Mesenchymal stem cell (in vitro differentiated cells and primary cell): ENCODE results near the gene RTCA.
"Not testable (repeated sequence)": the region's sequence is repeated elsewhere in the genome, so short reads cannot be mapped to it uniquely, and the experiment has no call there.

Source experiments
- DNase-seq: peaks from one replicate; pipeline ENCODE4 v3.0.0-alpha.2; 2013
- H2AFZ ChIP-seq: one replicate; pipeline ENCODE4 v1.6.1; 2013; ENCODE audit warnings: low read depth, mild to moderate bottlenecking, control low read depth, inconsistent platforms, low read length, moderate library complexity
- H2AK5ac ChIP-seq: 2 replicates; pipeline ENCODE4 v1.6.1; 2013; ENCODE audit warnings: low read length, moderate library complexity, mild to moderate bottlenecking, inconsistent platforms; ENCODE audit not compliant: severe bottlenecking
- H2BK120ac ChIP-seq: one replicate; pipeline ENCODE4 v1.6.1; 2013; ENCODE audit warnings: low read depth, mild to moderate bottlenecking, inconsistent platforms, low read length, moderate library complexity
- H2BK12ac ChIP-seq, 2 experiments: one replicate each; pipeline ENCODE4 v1.6.1; 2013; ENCODE audit warnings: inconsistent platforms in 2 of 2, low read length in 2 of 2, mild to moderate bottlenecking in 2 of 2, moderate library complexity in 2 of 2, control low read depth in 1 of 2
- H2BK15ac ChIP-seq: one replicate; pipeline ENCODE4 v1.6.1; 2013; ENCODE audit warnings: mild to moderate bottlenecking, low read depth, inconsistent platforms; ENCODE audit not compliant: poor library complexity, severe bottlenecking
- H2BK5ac ChIP-seq: 2 replicates; pipeline ENCODE4 v1.6.1; 2013; ENCODE audit warnings: low read depth, mild to moderate bottlenecking, low read length, control low read depth, inconsistent platforms; ENCODE audit not compliant: poor library complexity, severe bottlenecking
- H3K14ac ChIP-seq, 2 experiments: one replicate each; pipeline ENCODE4 v1.6.1; 2013; ENCODE audit warnings: inconsistent platforms in 2 of 2, low read length in 2 of 2, control low read depth in 1 of 2, mild to moderate bottlenecking in 1 of 2, moderate library complexity in 1 of 2
- H3K18ac ChIP-seq, 2 experiments: one replicate each; pipeline ENCODE4 v1.6.1; 2013; ENCODE audit warnings: inconsistent platforms in 2 of 2, low read length in 2 of 2, control low read depth in 1 of 2, low read depth in 1 of 2, mild to moderate bottlenecking in 1 of 2
- H3K23ac ChIP-seq, 2 experiments: one replicate each; pipeline ENCODE4 v1.6.1; 2013; ENCODE audit warnings: inconsistent platforms in 2 of 2, low read length in 2 of 2, mild to moderate bottlenecking in 2 of 2, moderate library complexity in 2 of 2, control low read depth in 1 of 2
- H3K27ac ChIP-seq: 2 replicates; pipeline ENCODE4 v1.5.1; 2013; ENCODE audit warnings: mild to moderate bottlenecking, moderate library complexity, low read length, control low read depth, inconsistent platforms; ENCODE audit not compliant: poor library complexity, severe bottlenecking
- H3K27me3 ChIP-seq, 2 experiments: 2 replicates each; pipeline versions ENCODE4 v1.6.1 to v1.7.0; 2013; ENCODE audit warnings: low read length in 2 of 2, mild to moderate bottlenecking in 2 of 2, moderate library complexity in 2 of 2, control low read depth in 1 of 2, inconsistent platforms in 1 of 2; ENCODE audit not compliant: control insufficient read depth in 1 of 2, insufficient read depth in 1 of 2
- H3K36me3 ChIP-seq, 2 experiments: 2 replicates each; pipeline versions ENCODE4 v1.6.1 to v1.7.0; 2013; ENCODE audit warnings: low read length in 2 of 2, control low read depth in 1 of 2, inconsistent platforms in 1 of 2, low read depth in 1 of 2, mild to moderate bottlenecking in 1 of 2; ENCODE audit not compliant: insufficient read depth in 2 of 2, control insufficient read depth in 1 of 2
- H3K4ac ChIP-seq, 2 experiments: one replicate each; pipeline ENCODE4 v1.6.1; 2013; ENCODE audit warnings: inconsistent platforms in 2 of 2, low read length in 2 of 2, mild to moderate bottlenecking in 2 of 2, moderate library complexity in 2 of 2, control low read depth in 1 of 2, low read depth in 1 of 2
- H3K4me1 ChIP-seq: 2 replicates; pipeline ENCODE4 v1.6.1; 2013; ENCODE audit warnings: low read depth, low read length, control low read depth; ENCODE audit not compliant: control insufficient read depth, insufficient read depth
- H3K4me2 ChIP-seq: 2 replicates; pipeline ENCODE4 v1.6.1; 2013; ENCODE audit warnings: low read length, mild to moderate bottlenecking, inconsistent platforms; ENCODE audit not compliant: poor library complexity, severe bottlenecking
- H3K4me3 ChIP-seq, 2 experiments: 2 replicates each; pipeline versions ENCODE4 v1.5.1 to v1.7.0; 2013; ENCODE audit warnings: low read length in 2 of 2, mild to moderate bottlenecking in 2 of 2, control low read depth in 1 of 2, low read depth in 1 of 2; ENCODE audit not compliant: insufficient read depth in 1 of 2
- H3K79me1 ChIP-seq: replicated peaks from 2 replicates; pipeline ENCODE4 v1.6.1; 2013; ENCODE audit warnings: mild to moderate bottlenecking, control low read depth, low read length, inconsistent platforms; ENCODE audit not compliant: poor library complexity, severe bottlenecking
- H3K9ac ChIP-seq: 2 replicates; pipeline ENCODE4 v1.7.0; 2013; ENCODE audit warnings: mild to moderate bottlenecking, low read length, moderate library complexity
- H3K9me3 ChIP-seq: 2 replicates; pipeline ENCODE4 v1.7.0; 2013; ENCODE audit warnings: mild to moderate bottlenecking, low read length; ENCODE audit not compliant: control insufficient read depth
- H4K8ac ChIP-seq: one replicate; pipeline ENCODE4 v1.6.1; 2013; ENCODE audit warnings: inconsistent platforms, mild to moderate bottlenecking, low read length, moderate library complexity
- H4K91ac ChIP-seq: one replicate; pipeline ENCODE4 v1.6.1; 2013; ENCODE audit warnings: mild to moderate bottlenecking, low read length, inconsistent platforms
- WGBS: methylation state at CpG from one replicate; pipeline ENCODE4 v1.1.7; 2013; ENCODE audit warnings: mixed read lengths; 5-methylcytosine and 5-hydroxymethylcytosine counted together

RTCA gene

DNA sequence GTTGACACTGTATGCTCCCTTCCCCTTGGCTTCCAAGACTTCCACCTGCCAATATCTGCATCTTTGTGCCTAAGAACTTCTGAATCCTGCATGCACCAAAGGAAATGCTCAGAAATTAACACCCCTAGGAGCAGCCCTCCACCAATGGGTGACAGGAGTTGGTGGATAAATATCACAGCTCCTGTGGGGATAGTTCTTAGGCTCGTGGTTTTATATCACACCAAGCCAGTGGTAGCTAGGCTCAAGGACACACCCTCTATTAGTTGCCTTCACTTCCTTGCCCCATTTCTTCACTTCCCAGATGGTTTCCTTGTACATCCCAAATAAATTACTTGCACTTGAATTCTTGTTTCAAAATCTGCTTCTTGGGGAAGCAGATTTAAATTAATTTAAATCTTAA is 69.4 kb downstream of the RTCA start:
- H3K4me2 ChIP-seq, result no peak overlapping the region
- H4K91ac ChIP-seq, result no peak overlapping the region
- WGBS, result 86% methylated on average over 1 of the region's 1 CpG
- no peak overlapping the region for H3K4me3 ChIP-seq
- no peak overlapping the region for H3K18ac ChIP-seq
- H3K79me1 ChIP-seq, result no peaks in the 10 kb centered on the region
- no peaks in the 10 kb centered on the region for H3K9me3 ChIP-seq
- no peak overlapping the region for H3K23ac ChIP-seq
- no peak overlapping the region for H3K14ac ChIP-seq
- H3K4me1 ChIP-seq, result no peaks in the 10 kb centered on the region
- no peak overlapping the region for H2BK5ac ChIP-seq
- DNase-seq, result no peak
- no peak overlapping the region for H2AFZ ChIP-seq
- H2BK120ac ChIP-seq, result no peak overlapping the region
- no peak overlapping the region for H2AK5ac ChIP-seq
- H3K27ac ChIP-seq, result no peak overlapping the region
- no peaks in the 10 kb centered on the region for H3K36me3 ChIP-seq
- H2BK12ac ChIP-seq, result no peak overlapping the region
- peaks cover 0 to 15% of the 10 kb centered on the region in 2 experiments for H3K27me3 ChIP-seq
- no peak overlapping the region for H3K9ac ChIP-seq
- no peak overlapping the region for H4K8ac ChIP-seq
- no peak overlapping the region for H3K4ac ChIP-seq
- H2BK15ac ChIP-seq, result no peak overlapping the region

DNA sequence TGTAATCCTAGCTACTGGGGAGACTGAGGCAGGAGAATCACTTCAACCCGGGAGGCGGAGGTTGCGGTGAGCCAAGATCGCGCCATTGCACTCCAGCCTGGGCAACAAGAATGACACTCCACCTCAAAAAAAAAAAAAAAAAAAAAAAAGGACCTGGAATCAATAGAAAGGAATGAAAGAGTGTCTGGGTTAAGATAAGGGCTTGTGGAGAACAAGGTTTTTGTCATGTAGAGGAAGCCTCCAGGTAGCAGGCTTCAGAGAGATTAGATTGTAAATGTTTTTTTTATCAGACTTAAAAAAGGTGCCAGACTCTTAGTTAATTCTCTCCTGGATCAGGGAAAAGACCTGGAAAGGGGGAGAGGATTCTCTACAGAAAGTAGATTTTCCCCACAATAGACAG is 71.9 kb downstream of the RTCA start:
- not testable (repeated sequence) for DNase-seq, H3K9me3 ChIP-seq, H3K23ac ChIP-seq, H3K4me3 ChIP-seq, H2AFZ ChIP-seq, H3K4me1 ChIP-seq, H2AK5ac ChIP-seq, H3K79me1 ChIP-seq, H3K9ac ChIP-seq, H3K36me3 ChIP-seq, H3K4me2 ChIP-seq, H4K91ac ChIP-seq, H2BK12ac ChIP-seq, H2BK15ac ChIP-seq, H4K8ac ChIP-seq, H2BK120ac ChIP-seq, H2BK5ac ChIP-seq, H3K18ac ChIP-seq, H3K14ac ChIP-seq, H3K27ac ChIP-seq, H3K4ac ChIP-seq
- H3K27me3 ChIP-seq, result peaks cover 0 to 21% of the 10 kb centered on the region in 2 experiments
- WGBS, result no CpG with 5 or more reads among the region's 5 CpGs

DNA sequence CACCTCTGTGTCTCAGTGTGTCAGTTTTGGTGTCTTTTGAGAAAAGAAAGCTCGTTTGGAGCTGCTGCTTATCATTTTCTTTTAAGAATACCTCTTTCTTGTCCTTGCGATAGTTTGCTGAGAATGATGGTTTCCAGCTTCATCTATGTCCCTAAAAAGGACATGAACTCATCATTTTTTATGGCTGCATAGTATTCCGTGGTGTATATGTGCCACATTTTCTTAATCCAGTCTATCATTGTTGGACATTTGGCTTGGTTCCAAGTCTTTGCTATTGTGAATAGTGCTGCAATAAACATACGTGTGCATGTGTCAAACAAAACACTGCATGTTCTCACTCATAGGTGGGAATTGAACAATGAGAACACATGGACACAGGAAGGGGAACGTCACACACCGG is 73.7 kb downstream of the RTCA start:
- not testable (repeated sequence) for H3K4ac ChIP-seq, H2BK120ac ChIP-seq, H2BK15ac ChIP-seq, H3K9me3 ChIP-seq, H3K4me2 ChIP-seq, H3K79me1 ChIP-seq, H2AK5ac ChIP-seq, DNase-seq, H3K9ac ChIP-seq, H4K91ac ChIP-seq, H3K27ac ChIP-seq, H3K36me3 ChIP-seq, H3K4me3 ChIP-seq, H3K14ac ChIP-seq, H2BK5ac ChIP-seq, H3K4me1 ChIP-seq, H2AFZ ChIP-seq, H4K8ac ChIP-seq, H3K18ac ChIP-seq, H2BK12ac ChIP-seq, H3K23ac ChIP-seq
- H3K27me3 ChIP-seq, result peaks cover 0 to 21% of the 10 kb centered on the region in 2 experiments
- WGBS, result 86% methylated on average over 5 of the region's 6 CpGs

- no peak overlapping the region for H2BK5ac ChIP-seq
- no peak for DNase-seq
- no peak overlapping the region for H3K4ac ChIP-seq
- H3K18ac ChIP-seq, result no peak overlapping the region
- 79% methylated on average over 1 of the region's 1 CpG for WGBS
- H2AFZ ChIP-seq, result no peak overlapping the region
- no peak overlapping the region for H4K91ac ChIP-seq
- no peaks in the 10 kb centered on the region for H3K4me1 ChIP-seq
- H2BK15ac ChIP-seq, result no peak overlapping the region
- H3K4me3 ChIP-seq, result no peak overlapping the region
- H2BK12ac ChIP-seq, result no peak overlapping the region
- H3K27ac ChIP-seq, result no peak overlapping the region
- H3K14ac ChIP-seq, result no peak overlapping the region
- H3K9me3 ChIP-seq, result no peaks in the 10 kb centered on the region
- no peaks in the 10 kb centered on the region for H3K79me1 ChIP-seq
- H3K9ac ChIP-seq, result no peak overlapping the region
- no peak overlapping the region for H3K4me2 ChIP-seq
- no peak overlapping the region for H3K23ac ChIP-seq
- H3K27me3 ChIP-seq, result peaks cover 0 to 14% of the 10 kb centered on the region in 2 experiments
- H3K36me3 ChIP-seq, result no peaks in the 10 kb centered on the region
- H2AK5ac ChIP-seq, result no peak overlapping the region
- no peak overlapping the region for H2BK120ac ChIP-seq
- no peak overlapping the region for H4K8ac ChIP-seq
Observed at GRCh38 chr1:100340494-100340893, 74.5 kb downstream of the RTCA start.
